Brain microvascular endothelial cell (primary cell): Measurements from ENCODE around the gene KCNAB2.

ENCODE experiments used
- DNase-seq: peaks from one replicate; pipeline ENCODE4 v3.0.0-alpha.2; 2020
- H3K27ac ChIP-seq: fragments of 250-450 bp; sonication (Bioruptor Pico); 2 replicates; pipeline ENCODE4 v1.5.1; 2020; ENCODE audit warnings: mild to moderate bottlenecking, moderate library complexity
- H3K27me3 ChIP-seq: fragments of 250-450 bp; sonication (Bioruptor Pico); replicated peaks from 2 replicates; pipeline ENCODE4 v1.5.1; 2020; ENCODE audit warnings: mild to moderate bottlenecking
- H3K36me3 ChIP-seq: fragments of 250-450 bp; sonication (Bioruptor Pico); replicated peaks from 2 replicates; pipeline ENCODE4 v1.5.1; 2020; ENCODE audit warnings: mild to moderate bottlenecking
- H3K4me3 ChIP-seq: 2 replicates; pipeline ENCODE4 v1.5.1; 2011; ENCODE audit warnings: low read depth, mild to moderate bottlenecking, control low read depth, low read length, moderate library complexity
- CTCF ChIP-seq: IDR thresholded peaks from 2 replicates; pipeline ENCODE4 v1.5.1; 2011; ENCODE audit warnings: low read depth, mild to moderate bottlenecking, moderate library complexity, low read length, control low read depth, inconsistent platforms; ENCODE audit errors: missing control alignments
- in situ Hi-C: cut with HindIII; loops from 2 replicates; pipeline ENCODE4 v1.10.0; 2017; ENCODE audit warnings: low sequenced_read_pairs, low pct_ligation_motif_present

Gene KCNAB2

GRCh38 chr1:6004412-6005123 lies 41.1 kb upstream of the KCNAB2 start:
- H3K4me3 ChIP-seq = no peak overlapping the region
- DNase-seq = no peak
- in situ Hi-C loops = no loop called here
- no peak for TF ChIP-seq CTCF
- H3K36me3 ChIP-seq = no peaks in the 10 kb centered on the region
- peaks cover 18% of the 10 kb centered on the region for H3K27me3 ChIP-seq
- H3K27ac ChIP-seq = no peak overlapping the region

GRCh38 chr1:6005276-6005917 lies 40.3 kb upstream of the KCNAB2 start:
- Histone ChIP-seq H3K36me3 (no peaks in the 10 kb centered on the region), H3K27ac (no peak overlapping the region), H3K27me3 (peaks cover 18% of the 10 kb centered on the region), H3K4me3 (no peak overlapping the region)
- no peak for TF ChIP-seq CTCF
- in situ Hi-C loops = no loop called here
- DNase-seq = no peak

- TF ChIP-seq CTCF = no peak
- H3K27me3 ChIP-seq = peaks cover 17% of the 10 kb centered on the region
- in situ Hi-C loops = no loop called here
- H3K4me3 ChIP-seq = no peak overlapping the region
- no peak overlapping the region for H3K27ac ChIP-seq
- H3K36me3 ChIP-seq = no peaks in the 10 kb centered on the region
- DNase-seq = no peak
Observed at GRCh38 chr1:6006882-6007281, 38.8 kb upstream of the KCNAB2 start.

GRCh38 chr1:6007318-6008083 lies 38.2 kb upstream of the KCNAB2 start:
- no peak for DNase-seq
- no peak overlapping the region for H3K4me3 ChIP-seq
- in situ Hi-C loops = no loop called here

GRCh38 chr1:6008084-6008415 lies 37.6 kb upstream of the KCNAB2 start:
- in situ Hi-C loops = no loop called here
- Histone ChIP-seq H3K4me3 (no peak overlapping the region), H3K27me3 (peaks cover 6% of the 10 kb centered on the region), H3K27ac (no peak overlapping the region), H3K36me3 (no peaks in the 10 kb centered on the region)
- no peak for DNase-seq
- no peak for TF ChIP-seq CTCF

More at GRCh38 chr1:6007318-6008083, 38.2 kb upstream of the KCNAB2 start:
- Histone ChIP-seq H3K36me3 (no peaks in the 10 kb centered on the region), H3K27me3 (peaks cover 11% of the 10 kb centered on the region), H3K27ac (no peak overlapping the region)
- no peak for TF ChIP-seq CTCF
